ENCODE measurements around the gene CHCHD3. TPM values are rescaled to one million over a fixed set of nuclear protein-coding genes. Genes with fewer than 3 reads are reported as not detected.

CHCHD3 gene
- total RNA-seq, 1 donor from 2014 or later = 61.5 TPM

DNA sequence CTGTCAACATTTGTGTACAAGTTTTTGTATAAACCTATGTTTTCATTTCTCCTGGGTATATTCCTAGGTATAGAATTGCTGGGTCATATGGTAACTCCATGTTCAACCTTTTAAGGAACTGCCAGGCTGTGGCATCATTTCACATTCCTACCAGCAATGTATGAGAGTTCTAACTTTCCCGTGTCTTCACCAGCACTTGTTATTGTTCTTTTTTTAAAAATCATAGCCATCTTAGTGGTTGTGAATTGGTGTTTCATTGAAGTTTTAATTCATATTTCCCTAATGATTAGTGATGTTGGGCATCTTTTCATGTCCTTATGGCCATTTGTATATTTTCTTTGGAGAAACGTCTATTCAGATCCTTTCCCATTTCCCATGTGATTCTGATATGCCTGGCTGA, 312.6 kb downstream of the CHCHD3 start:
- DNase-seq = no peak
- peaks cover 4% of the 10 kb centered on the region for H3K36me3 Mint-ChIP-seq (ENCODE audit: unreplicated experiment)
- H3K4me3 Mint-ChIP-seq (ENCODE audit: unreplicated experiment) = no peak overlapping the region
- peaks cover 3% of the 10 kb centered on the region for H3K27me3 Mint-ChIP-seq (ENCODE audit: unreplicated experiment)
- TF ChIP-seq CTCF (IDR thresholded peaks at IDR 0.05; ENCODE audit: partially characterized antibody, unreplicated experiment) = no peak
- H3K9me3 Mint-ChIP-seq (ENCODE audit: unreplicated experiment) = peaks cover 5% of the 10 kb centered on the region
- no peak overlapping the region for H3K27ac Mint-ChIP-seq (ENCODE audit: unreplicated experiment)
- no peaks in the 10 kb centered on the region for H3K4me1 Mint-ChIP-seq (ENCODE audit: low read depth, unreplicated experiment)

DNA sequence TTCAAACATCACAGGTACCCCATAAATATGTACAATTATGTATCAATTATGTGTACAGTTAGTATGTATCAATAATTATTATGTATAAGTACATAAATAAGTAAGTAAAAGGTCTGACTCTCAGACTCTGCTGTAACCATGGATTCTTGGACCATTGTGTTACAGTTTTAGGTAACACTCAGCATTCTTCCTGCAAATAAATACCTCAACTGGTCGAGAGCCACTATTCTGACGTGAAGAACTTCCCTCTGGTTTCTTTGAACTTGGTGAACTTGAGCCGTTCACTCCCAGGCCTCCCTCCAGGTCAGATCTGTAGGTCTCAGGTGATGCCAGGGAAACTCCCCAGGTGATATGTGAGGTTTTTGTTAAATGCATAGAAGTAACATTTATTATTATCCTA, 313.8 kb downstream of the CHCHD3 start:
- TF ChIP-seq CTCF (IDR thresholded peaks at IDR 0.05; ENCODE audit: partially characterized antibody, unreplicated experiment) = no peak
- no peak overlapping the region for H3K4me3 Mint-ChIP-seq (ENCODE audit: unreplicated experiment)
- H3K4me1 Mint-ChIP-seq (ENCODE audit: low read depth, unreplicated experiment) = no peaks in the 10 kb centered on the region
- peaks cover 5% of the 10 kb centered on the region for H3K9me3 Mint-ChIP-seq (ENCODE audit: unreplicated experiment)
- DNase-seq = no peak
- no peak overlapping the region for H3K27ac Mint-ChIP-seq (ENCODE audit: unreplicated experiment)
- H3K27me3 Mint-ChIP-seq (ENCODE audit: unreplicated experiment) = peaks cover 3% of the 10 kb centered on the region
- H3K36me3 Mint-ChIP-seq (ENCODE audit: unreplicated experiment) = peaks cover 4% of the 10 kb centered on the region

- Mint-ChIP-seq H3K4me3 (ENCODE audit: unreplicated experiment) (no peak overlapping the region), H3K27ac (ENCODE audit: unreplicated experiment) (no peak overlapping the region), H3K36me3 (ENCODE audit: unreplicated experiment) (peaks cover 4% of the 10 kb centered on the region), H3K4me1 (ENCODE audit: low read depth, unreplicated experiment) (no peaks in the 10 kb centered on the region), H3K9me3 (ENCODE audit: unreplicated experiment) (peaks cover 5% of the 10 kb centered on the region), H3K27me3 (ENCODE audit: unreplicated experiment) (peaks cover 3% of the 10 kb centered on the region)
- no peak for DNase-seq
- no peak for TF ChIP-seq CTCF (IDR thresholded peaks at IDR 0.05; ENCODE audit: partially characterized antibody, unreplicated experiment)
These were observed 314.5 kb downstream of the CHCHD3 start for GRCh38 chr7:132767378-132767777.

GRCh38 chr7:132766660-132767059, 315.2 kb downstream of the CHCHD3 start:
- Mint-ChIP-seq H3K9me3 (ENCODE audit: unreplicated experiment) (peaks cover 5% of the 10 kb centered on the region), H3K27ac (ENCODE audit: unreplicated experiment) (no peak overlapping the region), H3K4me3 (ENCODE audit: unreplicated experiment) (no peak overlapping the region), H3K36me3 (ENCODE audit: unreplicated experiment) (peaks cover 4% of the 10 kb centered on the region), H3K4me1 (ENCODE audit: low read depth, unreplicated experiment) (no peaks in the 10 kb centered on the region), H3K27me3 (ENCODE audit: unreplicated experiment) (peaks cover 3% of the 10 kb centered on the region)
- no peak for DNase-seq
- no peak for TF ChIP-seq CTCF (IDR thresholded peaks at IDR 0.05; ENCODE audit: partially characterized antibody, unreplicated experiment)

GRCh38 chr7:132765861-132766260, 316.0 kb downstream of the CHCHD3 start:
- H3K27me3 Mint-ChIP-seq (ENCODE audit: unreplicated experiment) = peaks cover 3% of the 10 kb centered on the region
- H3K9me3 Mint-ChIP-seq (ENCODE audit: unreplicated experiment) = peaks cover 7% of the 10 kb centered on the region
- TF ChIP-seq CTCF (IDR thresholded peaks at IDR 0.05; ENCODE audit: partially characterized antibody, unreplicated experiment) = no peak
- no peak overlapping the region for H3K27ac Mint-ChIP-seq (ENCODE audit: unreplicated experiment)
- H3K4me3 Mint-ChIP-seq (ENCODE audit: unreplicated experiment) = no peak overlapping the region
- H3K4me1 Mint-ChIP-seq (ENCODE audit: low read depth, unreplicated experiment) = no peaks in the 10 kb centered on the region
- DNase-seq = no peak
- peaks cover 4% of the 10 kb centered on the region for H3K36me3 Mint-ChIP-seq (ENCODE audit: unreplicated experiment)
